Activated CD4-positive, alpha-beta T cell treated with anti-CD3 and anti-CD28 coated beads, Interleukin-2, amount 10 ng/mL, durations not matched to agents 24 days and 14 days (primary cell): ENCODE measurements around the gene TMEM140. TPM values are rescaled to one million over a fixed set of nuclear protein-coding genes. Genes with fewer than 3 reads are reported as not detected.
A peak's percentile ranks its signal among the peaks of the same experiment; 100 is the strongest.
"Not testable (repeated sequence)": the region's sequence is repeated elsewhere in the genome, so short reads cannot be mapped to it uniquely, and the experiment has no call there.

Experiments
- DNase-seq: peaks from one replicate; pipeline ENCODE4 v3.0.0; 2022
- H3K27ac Mint-ChIP-seq: one replicate; pipeline ENCODE4 v1.8.0; 2022; ENCODE audit warnings: mild to moderate bottlenecking, mixed read lengths
- H3K27me3 Mint-ChIP-seq: one replicate; pipeline ENCODE4 v1.8.0; 2022; ENCODE audit warnings: mixed read lengths
- H3K36me3 Mint-ChIP-seq: one replicate; pipeline ENCODE4 v1.8.0; 2022; ENCODE audit warnings: low read depth, mild to moderate bottlenecking, mixed read lengths
- H3K4me1 Mint-ChIP-seq: one replicate; pipeline ENCODE4 v1.8.0; 2021; ENCODE audit warnings: mixed read lengths
- H3K4me3 Mint-ChIP-seq: one replicate; pipeline ENCODE4 v1.8.0; 2022; ENCODE audit warnings: mild to moderate bottlenecking, moderate library complexity, mixed read lengths
- H3K9me3 Mint-ChIP-seq: one replicate; pipeline ENCODE4 v1.8.0; 2021; ENCODE audit warnings: mixed read lengths
- intact Hi-C: fragments of 100-400 bp; cut with micrococcal nuclease; formaldehyde crosslinking; loops from one replicate; pipeline ENCODE4 v1.15.1; 2023
- total RNA-seq: library from RNA; stranded (reverse); gene quantifications from 2 replicates; pipeline ENCODE4 v1.2.3, GENCODE V29; 2022

TMEM140 gene
- total RNA-seq, 1 donor from 2014 or later = 2.2 TPM

DNA sequence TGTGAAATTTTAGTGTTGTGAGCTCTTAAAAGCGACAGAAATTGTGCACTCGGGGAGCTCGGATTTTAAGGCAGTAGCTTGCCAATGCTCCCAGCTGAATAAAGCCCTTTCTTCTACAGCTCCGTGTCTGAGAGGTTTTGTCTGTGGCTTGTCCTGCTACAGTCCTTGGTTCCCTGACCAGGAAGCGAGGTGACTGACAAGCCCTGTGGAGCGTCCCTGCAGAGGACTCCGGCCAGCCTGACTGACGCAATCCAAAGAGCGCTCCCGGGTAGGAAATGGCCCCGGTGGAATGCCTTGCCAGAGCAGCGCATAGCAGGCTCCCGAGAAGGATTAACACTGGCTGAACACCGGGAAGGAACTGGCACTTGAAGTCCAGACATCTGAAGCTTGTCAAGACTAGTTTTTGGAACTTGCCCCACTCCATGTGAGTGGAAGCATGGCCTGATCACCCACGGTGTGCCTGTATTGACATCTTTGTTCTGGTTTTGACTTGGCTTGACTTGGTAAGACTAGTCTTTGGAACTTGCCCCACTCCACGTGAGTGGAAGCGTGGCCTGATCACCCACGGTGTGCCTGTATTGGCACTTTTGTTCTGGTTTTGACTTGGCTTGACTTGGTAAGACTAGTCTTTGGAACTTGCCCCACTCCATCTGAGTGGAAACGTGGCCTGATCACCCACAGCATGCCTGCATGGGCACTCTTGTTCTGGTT, 23.9 kb downstream of the TMEM140 start:
- H3K4me3 Mint-ChIP-seq = peak overlapping the region; percentile 96
- H3K36me3 Mint-ChIP-seq = peaks cover 32% of the 10 kb centered on the region
- intact Hi-C loops = loop anchor here (2.0 to 10.0 kb wide), 3 partner anchors 39 to 813 kb away; partner anchors contain the start of genes AKR1B1 and WDR91
- DNase-seq, H3K27me3 Mint-ChIP-seq, H3K9me3 Mint-ChIP-seq: not testable (repeated sequence)
- H3K4me1 Mint-ChIP-seq = peaks cover 44% of the 10 kb centered on the region
- H3K27ac Mint-ChIP-seq = peak overlapping the region; percentile 82

DNA sequence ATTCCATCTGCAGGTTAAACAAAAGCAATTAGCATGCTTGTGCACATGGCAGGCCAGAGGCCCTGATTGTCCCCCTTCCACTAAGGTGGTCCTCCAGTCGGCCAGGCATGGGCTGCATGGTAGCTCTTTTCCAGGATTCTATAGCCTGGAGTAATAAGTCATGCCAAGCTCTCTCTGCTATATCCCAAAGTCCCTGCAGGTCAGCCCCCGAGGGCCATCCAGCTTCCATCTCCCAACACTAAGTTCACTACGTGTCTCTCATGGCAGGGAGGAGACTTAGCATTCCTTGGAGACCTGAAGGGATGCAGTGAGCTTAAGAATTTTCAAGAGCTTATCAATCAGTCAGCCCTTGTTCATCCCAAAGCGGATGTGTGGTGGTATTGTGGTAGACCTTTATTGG, 26.0 kb downstream of the TMEM140 start:
- intact Hi-C loops = loop anchor here (10.0 kb wide), 2 partner anchors 719 to 811 kb away; partner anchors contain the start of gene AKR1B1
- not testable (repeated sequence) for H3K27ac Mint-ChIP-seq, H3K27me3 Mint-ChIP-seq, DNase-seq, H3K9me3 Mint-ChIP-seq, H3K4me3 Mint-ChIP-seq
- Mint-ChIP-seq H3K4me1 (peaks cover 23% of the 10 kb centered on the region), H3K36me3 (peaks cover 14% of the 10 kb centered on the region)

DNA sequence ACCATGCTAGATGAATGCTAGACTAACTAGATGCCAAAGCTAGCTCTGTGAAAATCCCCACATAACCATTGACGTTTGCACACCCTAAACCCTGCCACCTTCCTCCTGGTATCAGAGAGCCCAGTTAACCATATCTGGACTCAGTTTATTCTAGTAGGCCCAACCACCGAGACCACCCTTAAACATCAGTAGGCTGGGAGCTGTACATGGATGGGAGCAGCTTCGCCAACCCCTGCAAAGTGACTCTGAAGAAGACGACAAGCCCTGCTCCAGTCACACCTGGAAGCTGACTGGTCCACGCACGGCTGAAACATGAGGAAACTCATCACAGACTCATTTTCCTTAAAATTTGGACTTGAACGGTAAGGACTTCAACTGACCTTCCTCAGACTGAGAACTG, 27.1 kb downstream of the TMEM140 start:
- no peaks in the 10 kb centered on the region for H3K27me3 Mint-ChIP-seq
- H3K4me3 Mint-ChIP-seq = no peak overlapping the region
- H3K27ac Mint-ChIP-seq = no peak overlapping the region
- H3K36me3 Mint-ChIP-seq = peaks cover 8% of the 10 kb centered on the region
- H3K4me1 Mint-ChIP-seq = peaks cover 13% of the 10 kb centered on the region
- intact Hi-C loops = loop anchor here (10.0 kb wide), 2 partner anchors 720 to 810 kb away; partner anchors contain the start of gene AKR1B1
- H3K9me3 Mint-ChIP-seq = peaks cover 3% of the 10 kb centered on the region
- no peak for DNase-seq

DNA sequence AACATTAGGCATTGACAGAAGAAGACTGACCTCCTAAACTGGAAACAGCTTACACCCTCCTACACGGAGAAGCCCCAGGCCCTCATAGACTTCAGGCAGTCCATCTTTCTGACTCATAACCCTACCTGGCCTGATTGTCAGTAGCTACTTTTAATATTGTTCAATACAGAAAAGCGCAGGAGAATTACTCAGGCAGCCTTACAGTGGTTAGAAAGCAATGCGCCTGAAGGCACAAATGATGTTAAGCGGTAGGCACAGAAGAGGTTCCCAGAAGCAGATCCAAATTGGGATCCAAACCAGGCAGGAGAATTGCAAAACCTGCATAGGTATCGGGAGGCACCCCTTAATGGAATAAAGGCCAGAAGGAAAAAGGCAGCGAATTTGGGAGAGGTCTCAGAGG, 28.1 kb downstream of the TMEM140 start:
- H3K9me3 Mint-ChIP-seq = peaks cover 6% of the 10 kb centered on the region
- H3K27ac Mint-ChIP-seq = no peak overlapping the region
- H3K36me3 Mint-ChIP-seq = peaks cover 15% of the 10 kb centered on the region
- peaks cover 11% of the 10 kb centered on the region for H3K4me1 Mint-ChIP-seq
- H3K4me3 Mint-ChIP-seq = no peak overlapping the region
- H3K27me3 Mint-ChIP-seq = no peaks in the 10 kb centered on the region
- no peak for DNase-seq
- intact Hi-C loops = loop anchor here (10.0 kb wide), 2 partner anchors 721 to 809 kb away; partner anchors contain the start of gene AKR1B1

GRCh38 chr7:135177028-135177696, 29.3 kb downstream of the TMEM140 start:
- Mint-ChIP-seq H3K4me1 (peaks cover 2% of the 10 kb centered on the region), H3K36me3 (peaks cover 26% of the 10 kb centered on the region), H3K27me3 (no peaks in the 10 kb centered on the region), H3K27ac (no peak overlapping the region), H3K9me3 (peaks cover 6% of the 10 kb centered on the region), H3K4me3 (no peak overlapping the region)
- intact Hi-C loops = loop anchor here (10.0 kb wide), 2 partner anchors 722 to 808 kb away; partner anchors contain the start of gene AKR1B1
- DNase-seq = no peak

- H3K9me3 Mint-ChIP-seq = peaks cover 13% of the 10 kb centered on the region
- no peaks in the 10 kb centered on the region for H3K4me1 Mint-ChIP-seq
- no peak for DNase-seq
- H3K27me3 Mint-ChIP-seq = no peaks in the 10 kb centered on the region
- peaks cover 38% of the 10 kb centered on the region for H3K36me3 Mint-ChIP-seq
- intact Hi-C loops = loop anchor here (10.0 kb wide), 2 partner anchors 724 to 806 kb away; partner anchors contain the start of gene AKR1B1
- no peak overlapping the region for H3K4me3 Mint-ChIP-seq
- no peak overlapping the region for H3K27ac Mint-ChIP-seq
Observed at GRCh38 chr7:135178364-135178763, 30.5 kb downstream of the TMEM140 start.

GRCh38 chr7:135179321-135179925, 31.6 kb downstream of the TMEM140 start:
- no peaks in the 10 kb centered on the region for H3K27me3 Mint-ChIP-seq
- H3K36me3 Mint-ChIP-seq = peaks cover 48% of the 10 kb centered on the region
- H3K4me3 Mint-ChIP-seq = no peak overlapping the region
- peaks cover 13% of the 10 kb centered on the region for H3K9me3 Mint-ChIP-seq
- H3K27ac Mint-ChIP-seq = no peak overlapping the region
- intact Hi-C loops = loop anchor here (10.0 kb wide), 2 partner anchors 725 to 805 kb away; partner anchors contain the start of gene AKR1B1
- H3K4me1 Mint-ChIP-seq = no peaks in the 10 kb centered on the region
- DNase-seq = no peak

- H3K27ac Mint-ChIP-seq = no peak overlapping the region
- H3K9me3 Mint-ChIP-seq = peaks cover 13% of the 10 kb centered on the region
- H3K36me3 Mint-ChIP-seq = peaks cover 50% of the 10 kb centered on the region
- no peak for DNase-seq
- H3K4me3 Mint-ChIP-seq = no peak overlapping the region
- intact Hi-C loops = no loop called here
- no peaks in the 10 kb centered on the region for H3K4me1 Mint-ChIP-seq
- no peaks in the 10 kb centered on the region for H3K27me3 Mint-ChIP-seq
Observed at GRCh38 chr7:135180122-135180521, 32.2 kb downstream of the TMEM140 start.

DNA sequence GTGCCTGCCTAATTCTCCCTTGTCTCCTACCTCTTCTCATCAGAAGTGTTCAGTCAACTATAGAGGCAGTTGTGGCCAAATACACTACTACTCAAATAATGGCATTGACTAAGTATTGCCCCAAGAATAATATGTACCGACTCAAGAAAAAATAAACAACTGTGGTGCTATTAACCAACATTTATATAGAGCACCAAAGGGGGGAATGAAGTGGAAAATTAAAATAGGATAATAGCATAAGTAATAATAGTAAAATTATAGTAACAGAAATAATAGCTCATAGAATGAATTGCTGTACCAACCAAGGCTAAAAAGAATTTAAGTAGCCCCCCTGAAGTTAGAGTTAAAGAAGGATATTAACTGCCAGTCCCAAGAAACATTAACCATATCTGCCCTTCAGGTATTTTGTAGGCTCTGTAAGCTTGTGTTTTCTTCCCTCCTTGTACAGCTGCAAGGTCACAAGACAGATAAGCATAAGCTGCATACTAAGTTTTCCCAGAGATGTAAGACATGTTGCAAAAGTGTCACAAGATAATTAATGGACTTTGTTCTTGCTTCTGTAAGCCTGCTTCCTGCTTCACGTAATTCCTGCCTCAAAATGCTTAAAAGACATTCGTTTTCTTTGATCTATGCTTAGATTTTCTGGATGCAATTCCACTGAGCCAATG, 33.5 kb downstream of the TMEM140 start:
- Mint-ChIP-seq H3K4me3 (no peak overlapping the region), H3K36me3 (peaks cover 51% of the 10 kb centered on the region), H3K4me1 (no peaks in the 10 kb centered on the region), H3K27ac (no peak overlapping the region), H3K9me3 (peaks cover 13% of the 10 kb centered on the region), H3K27me3 (no peaks in the 10 kb centered on the region)
- intact Hi-C loops = no loop called here
- no peak for DNase-seq

GRCh38 chr7:135181929-135182678, 34.2 kb downstream of the TMEM140 start:
- intact Hi-C loops = no loop called here

GRCh38 chr7:135183478-135183877, 35.6 kb downstream of the TMEM140 start:
- H3K4me3 Mint-ChIP-seq = no peak overlapping the region
- H3K4me1 Mint-ChIP-seq = peaks cover 5% of the 10 kb centered on the region
- H3K36me3 Mint-ChIP-seq = peaks cover 65% of the 10 kb centered on the region
- no peaks in the 10 kb centered on the region for H3K27me3 Mint-ChIP-seq
- intact Hi-C loops = no loop called here
- peaks cover 10% of the 10 kb centered on the region for H3K9me3 Mint-ChIP-seq
- DNase-seq = no peak
- no peak overlapping the region for H3K27ac Mint-ChIP-seq

More at GRCh38 chr7:135181929-135182678, 34.2 kb downstream of the TMEM140 start:
- peaks cover 57% of the 10 kb centered on the region for H3K36me3 Mint-ChIP-seq
- H3K4me1 Mint-ChIP-seq = peaks cover 5% of the 10 kb centered on the region
- H3K4me3 Mint-ChIP-seq = no peak overlapping the region
- H3K27ac Mint-ChIP-seq = no peak overlapping the region
- DNase-seq = no peak
- peaks cover 13% of the 10 kb centered on the region for H3K9me3 Mint-ChIP-seq
- no peaks in the 10 kb centered on the region for H3K27me3 Mint-ChIP-seq

- no peak for DNase-seq
- H3K9me3 Mint-ChIP-seq = peaks cover 10% of the 10 kb centered on the region
- intact Hi-C loops = no loop called here
- H3K27ac Mint-ChIP-seq = no peak overlapping the region
- H3K27me3 Mint-ChIP-seq = no peaks in the 10 kb centered on the region
- H3K4me1 Mint-ChIP-seq = peaks cover 5% of the 10 kb centered on the region
- H3K4me3 Mint-ChIP-seq = no peak overlapping the region
- H3K36me3 Mint-ChIP-seq = peaks cover 63% of the 10 kb centered on the region
Observed at GRCh38 chr7:135184254-135184841, 36.5 kb downstream of the TMEM140 start.
